Measurements from ENCODE around the gene NISCH. TPM values are rescaled to one million over a fixed set of nuclear protein-coding genes. Genes with fewer than 3 reads are reported as not detected.

Gene NISCH
- total and polyA plus RNA-seq, 2 experiments from 2014 or later = 18.4 to 76.4 TPM

DNA sequence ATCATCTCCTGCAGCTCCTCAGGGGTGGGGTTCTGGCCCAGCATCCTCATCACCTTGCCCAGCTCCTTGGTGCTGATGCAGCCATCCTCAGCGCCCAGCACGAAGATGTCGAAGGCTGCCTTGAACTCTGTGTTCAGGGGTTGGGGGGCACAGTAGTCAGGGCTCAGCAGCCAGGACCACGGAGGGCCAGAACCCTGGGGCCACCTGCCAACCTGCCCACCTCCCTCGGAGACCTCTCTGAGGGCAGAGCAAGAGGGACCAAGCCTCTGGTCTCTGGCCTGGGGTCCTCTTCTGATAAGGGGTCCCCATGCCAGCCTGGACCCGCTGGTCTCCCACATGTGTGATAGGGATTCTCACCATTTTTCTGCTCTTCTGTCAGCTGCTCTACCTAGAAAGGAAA, 3.3 kb upstream of the NISCH start:
- ATAC-seq = no peak
- H3K4me3 ChIP-seq = no peak overlapping the region
- no peaks in the 10 kb centered on the region for H3K9me2 ChIP-seq (ENCODE audit: insufficient read depth)
- TF ChIP-seq STAT1 (IDR thresholded peaks at IDR 0.05; ENCODE audit: unreplicated experiment) (no peak), CREB1 (CRISPR knock-in tag; IDR thresholded peaks at IDR 0.05; ENCODE audit: low read depth) (no peak), EZH2phosphoT487 (IDR thresholded peaks at IDR 0.05; ENCODE audit: unreplicated experiment) (no peak), ZNF114 (CRISPR knock-in tag; IDR thresholded peaks at IDR 0.05) (no peak), NANOG (IDR thresholded peaks at IDR 0.05; ENCODE audit: borderline replicate concordance) (no peak), EZH2 (IDR thresholded peaks at IDR 0.05; ENCODE audit: low read depth, unreplicated experiment) (no peak), POLR2AphosphoS5 (IDR thresholded peaks at IDR 0.05; ENCODE audit: low read depth) (no peak), ZNF331 (CRISPR knock-in tag; IDR thresholded peaks at IDR 0.05; ENCODE audit: low read depth) (no peak), JUNB (IDR thresholded peaks at IDR 0.05; ENCODE audit: unreplicated experiment) (no peak)
- TF ChIP-seq, protein P1, sequence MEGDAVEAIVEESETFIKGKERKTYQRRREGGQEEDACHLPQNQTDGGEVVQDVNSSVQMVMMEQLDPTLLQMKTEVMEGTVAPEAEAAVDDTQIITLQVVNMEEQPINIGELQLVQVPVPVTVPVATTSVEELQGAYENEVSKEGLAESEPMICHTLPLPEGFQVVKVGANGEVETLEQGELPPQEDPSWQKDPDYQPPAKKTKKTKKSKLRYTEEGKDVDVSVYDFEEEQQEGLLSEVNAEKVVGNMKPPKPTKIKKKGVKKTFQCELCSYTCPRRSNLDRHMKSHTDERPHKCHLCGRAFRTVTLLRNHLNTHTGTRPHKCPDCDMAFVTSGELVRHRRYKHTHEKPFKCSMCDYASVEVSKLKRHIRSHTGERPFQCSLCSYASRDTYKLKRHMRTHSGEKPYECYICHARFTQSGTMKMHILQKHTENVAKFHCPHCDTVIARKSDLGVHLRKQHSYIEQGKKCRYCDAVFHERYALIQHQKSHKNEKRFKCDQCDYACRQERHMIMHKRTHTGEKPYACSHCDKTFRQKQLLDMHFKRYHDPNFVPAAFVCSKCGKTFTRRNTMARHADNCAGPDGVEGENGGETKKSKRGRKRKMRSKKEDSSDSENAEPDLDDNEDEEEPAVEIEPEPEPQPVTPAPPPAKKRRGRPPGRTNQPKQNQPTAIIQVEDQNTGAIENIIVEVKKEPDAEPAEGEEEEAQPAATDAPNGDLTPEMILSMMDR (conservative IDR thresholded peaks at IDR 0.05; ENCODE audit: low read depth in 2 of 2) = no peak
- TF ChIP-seq, protein P2, sequence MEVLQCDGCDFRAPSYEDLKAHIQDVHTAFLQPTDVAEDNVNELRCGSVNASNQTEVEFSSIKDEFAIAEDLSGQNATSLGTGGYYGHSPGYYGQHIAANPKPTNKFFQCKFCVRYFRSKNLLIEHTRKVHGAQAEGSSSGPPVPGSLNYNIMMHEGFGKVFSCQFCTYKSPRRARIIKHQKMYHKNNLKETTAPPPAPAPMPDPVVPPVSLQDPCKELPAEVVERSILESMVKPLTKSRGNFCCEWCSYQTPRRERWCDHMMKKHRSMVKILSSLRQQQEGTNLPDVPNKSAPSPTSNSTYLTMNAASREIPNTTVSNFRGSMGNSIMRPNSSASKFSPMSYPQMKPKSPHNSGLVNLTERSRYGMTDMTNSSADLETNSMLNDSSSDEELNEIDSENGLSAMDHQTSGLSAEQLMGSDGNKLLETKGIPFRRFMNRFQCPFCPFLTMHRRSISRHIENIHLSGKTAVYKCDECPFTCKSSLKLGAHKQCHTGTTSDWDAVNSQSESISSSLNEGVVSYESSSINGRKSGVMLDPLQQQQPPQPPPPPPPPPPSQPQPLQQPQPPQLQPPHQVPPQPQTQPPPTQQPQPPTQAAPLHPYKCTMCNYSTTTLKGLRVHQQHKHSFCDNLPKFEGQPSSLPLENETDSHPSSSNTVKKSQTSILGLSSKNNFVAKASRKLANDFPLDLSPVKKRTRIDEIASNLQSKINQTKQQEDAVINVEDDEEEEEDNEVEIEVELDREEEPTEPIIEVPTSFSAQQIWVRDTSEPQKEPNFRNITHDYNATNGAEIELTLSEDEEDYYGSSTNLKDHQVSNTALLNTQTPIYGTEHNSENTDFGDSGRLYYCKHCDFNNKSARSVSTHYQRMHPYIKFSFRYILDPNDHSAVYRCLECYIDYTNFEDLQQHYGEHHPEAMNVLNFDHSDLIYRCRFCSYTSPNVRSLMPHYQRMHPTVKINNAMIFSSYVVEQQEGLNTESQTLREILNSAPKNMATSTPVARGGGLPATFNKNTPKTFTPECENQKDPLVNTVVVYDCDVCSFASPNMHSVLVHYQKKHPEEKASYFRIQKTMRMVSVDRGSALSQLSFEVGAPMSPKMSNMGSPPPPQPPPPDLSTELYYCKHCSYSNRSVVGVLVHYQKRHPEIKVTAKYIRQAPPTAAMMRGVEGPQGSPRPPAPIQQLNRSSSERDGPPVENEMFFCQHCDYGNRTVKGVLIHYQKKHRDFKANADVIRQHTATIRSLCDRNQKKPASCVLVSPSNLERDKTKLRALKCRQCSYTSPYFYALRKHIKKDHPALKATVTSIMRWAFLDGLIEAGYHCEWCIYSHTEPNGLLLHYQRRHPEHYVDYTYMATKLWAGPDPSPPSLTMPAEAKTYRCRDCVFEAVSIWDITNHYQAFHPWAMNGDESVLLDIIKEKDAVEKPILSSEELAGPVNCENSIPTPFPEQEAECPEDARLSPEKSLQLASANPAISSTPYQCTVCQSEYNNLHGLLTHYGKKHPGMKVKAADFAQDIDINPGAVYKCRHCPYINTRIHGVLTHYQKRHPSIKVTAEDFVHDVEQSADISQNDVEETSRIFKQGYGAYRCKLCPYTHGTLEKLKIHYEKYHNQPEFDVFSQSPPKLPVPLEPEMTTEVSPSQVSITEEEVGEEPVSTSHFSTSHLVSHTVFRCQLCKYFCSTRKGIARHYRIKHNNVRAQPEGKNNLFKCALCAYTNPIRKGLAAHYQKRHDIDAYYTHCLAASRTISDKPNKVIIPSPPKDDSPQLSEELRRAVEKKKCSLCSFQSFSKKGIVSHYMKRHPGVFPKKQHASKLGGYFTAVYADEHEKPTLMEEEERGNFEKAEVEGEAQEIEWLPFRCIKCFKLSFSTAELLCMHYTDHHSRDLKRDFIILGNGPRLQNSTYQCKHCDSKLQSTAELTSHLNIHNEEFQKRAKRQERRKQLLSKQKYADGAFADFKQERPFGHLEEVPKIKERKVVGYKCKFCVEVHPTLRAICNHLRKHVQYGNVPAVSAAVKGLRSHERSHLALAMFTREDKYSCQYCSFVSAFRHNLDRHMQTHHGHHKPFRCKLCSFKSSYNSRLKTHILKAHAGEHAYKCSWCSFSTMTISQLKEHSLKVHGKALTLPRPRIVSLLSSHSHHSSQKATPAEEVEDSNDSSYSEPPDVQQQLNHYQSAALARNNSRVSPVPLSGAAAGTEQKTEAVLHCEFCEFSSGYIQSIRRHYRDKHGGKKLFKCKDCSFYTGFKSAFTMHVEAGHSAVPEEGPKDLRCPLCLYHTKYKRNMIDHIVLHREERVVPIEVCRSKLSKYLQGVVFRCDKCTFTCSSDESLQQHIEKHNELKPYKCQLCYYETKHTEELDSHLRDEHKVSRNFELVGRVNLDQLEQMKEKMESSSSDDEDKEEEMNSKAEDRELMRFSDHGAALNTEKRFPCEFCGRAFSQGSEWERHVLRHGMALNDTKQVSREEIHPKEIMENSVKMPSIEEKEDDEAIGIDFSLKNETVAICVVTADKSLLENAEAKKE (CRISPR knock-in tag; IDR thresholded peaks at IDR 0.05) = no peak
- TF ChIP-seq, protein P3, sequence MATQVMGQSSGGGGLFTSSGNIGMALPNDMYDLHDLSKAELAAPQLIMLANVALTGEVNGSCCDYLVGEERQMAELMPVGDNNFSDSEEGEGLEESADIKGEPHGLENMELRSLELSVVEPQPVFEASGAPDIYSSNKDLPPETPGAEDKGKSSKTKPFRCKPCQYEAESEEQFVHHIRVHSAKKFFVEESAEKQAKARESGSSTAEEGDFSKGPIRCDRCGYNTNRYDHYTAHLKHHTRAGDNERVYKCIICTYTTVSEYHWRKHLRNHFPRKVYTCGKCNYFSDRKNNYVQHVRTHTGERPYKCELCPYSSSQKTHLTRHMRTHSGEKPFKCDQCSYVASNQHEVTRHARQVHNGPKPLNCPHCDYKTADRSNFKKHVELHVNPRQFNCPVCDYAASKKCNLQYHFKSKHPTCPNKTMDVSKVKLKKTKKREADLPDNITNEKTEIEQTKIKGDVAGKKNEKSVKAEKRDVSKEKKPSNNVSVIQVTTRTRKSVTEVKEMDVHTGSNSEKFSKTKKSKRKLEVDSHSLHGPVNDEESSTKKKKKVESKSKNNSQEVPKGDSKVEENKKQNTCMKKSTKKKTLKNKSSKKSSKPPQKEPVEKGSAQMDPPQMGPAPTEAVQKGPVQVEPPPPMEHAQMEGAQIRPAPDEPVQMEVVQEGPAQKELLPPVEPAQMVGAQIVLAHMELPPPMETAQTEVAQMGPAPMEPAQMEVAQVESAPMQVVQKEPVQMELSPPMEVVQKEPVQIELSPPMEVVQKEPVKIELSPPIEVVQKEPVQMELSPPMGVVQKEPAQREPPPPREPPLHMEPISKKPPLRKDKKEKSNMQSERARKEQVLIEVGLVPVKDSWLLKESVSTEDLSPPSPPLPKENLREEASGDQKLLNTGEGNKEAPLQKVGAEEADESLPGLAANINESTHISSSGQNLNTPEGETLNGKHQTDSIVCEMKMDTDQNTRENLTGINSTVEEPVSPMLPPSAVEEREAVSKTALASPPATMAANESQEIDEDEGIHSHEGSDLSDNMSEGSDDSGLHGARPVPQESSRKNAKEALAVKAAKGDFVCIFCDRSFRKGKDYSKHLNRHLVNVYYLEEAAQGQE (IDR thresholded peaks at IDR 0.05; ENCODE audit: unreplicated experiment) = no peak
- TF ChIP-seq, protein P4, sequence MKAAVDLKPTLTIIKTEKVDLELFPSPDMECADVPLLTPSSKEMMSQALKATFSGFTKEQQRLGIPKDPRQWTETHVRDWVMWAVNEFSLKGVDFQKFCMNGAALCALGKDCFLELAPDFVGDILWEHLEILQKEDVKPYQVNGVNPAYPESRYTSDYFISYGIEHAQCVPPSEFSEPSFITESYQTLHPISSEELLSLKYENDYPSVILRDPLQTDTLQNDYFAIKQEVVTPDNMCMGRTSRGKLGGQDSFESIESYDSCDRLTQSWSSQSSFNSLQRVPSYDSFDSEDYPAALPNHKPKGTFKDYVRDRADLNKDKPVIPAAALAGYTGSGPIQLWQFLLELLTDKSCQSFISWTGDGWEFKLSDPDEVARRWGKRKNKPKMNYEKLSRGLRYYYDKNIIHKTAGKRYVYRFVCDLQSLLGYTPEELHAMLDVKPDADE (IDR thresholded peaks at IDR 0.05) = no peak
- 0 out of 2 replicates have a peak, but pooled peaks cover 2% of the 10 kb centered on the region for H3K36me3 ChIP-seq (ENCODE audit: insufficient read depth)
- H3K27ac ChIP-seq (ENCODE audit: low read depth) = no peak overlapping the region
- Mint-ChIP-seq H3K27me3 (ENCODE audit: insufficient read depth, low read depth, poor library complexity) (peaks cover 15% of the 10 kb centered on the region), H3K36me3 (ENCODE audit: low read depth) (peaks cover 1% of the 10 kb centered on the region), H3K4me1 (peaks cover 33% of the 10 kb centered on the region), H3K4me3 (no peak overlapping the region), H3K9me3 (no peaks in the 10 kb centered on the region; the same call in 2 of the 3 replicates), H3K27ac (no peak overlapping the region)
- H3K4me1 ChIP-seq (ENCODE audit: insufficient read depth) = peaks cover 21% of the 10 kb centered on the region
- no peaks in the 10 kb centered on the region for H3F3A ChIP-seq (replicated peaks; ENCODE audit: low read depth)
- peaks cover 15% of the 10 kb centered on the region for H3K79me2 ChIP-seq (replicated peaks; ENCODE audit: insufficient read depth)
- no peaks in the 10 kb centered on the region for H3K27me3 ChIP-seq (ENCODE audit: insufficient read depth)
- no peak overlapping the region for H3K4me2 ChIP-seq
- no peak overlapping the region for H2AFZ ChIP-seq
- peaks cover 3% of the 10 kb centered on the region for H4K20me1 ChIP-seq (replicated peaks; ENCODE audit: insufficient read depth)
- no peak for DNase-seq (ENCODE audit: low spot score)

Data from GM23338 (cell line).